ENCODE measurements around the gene ADPRH.
A peak's percentile ranks its signal among the peaks of the same experiment; 100 is the strongest.

Gene ADPRH

DNA sequence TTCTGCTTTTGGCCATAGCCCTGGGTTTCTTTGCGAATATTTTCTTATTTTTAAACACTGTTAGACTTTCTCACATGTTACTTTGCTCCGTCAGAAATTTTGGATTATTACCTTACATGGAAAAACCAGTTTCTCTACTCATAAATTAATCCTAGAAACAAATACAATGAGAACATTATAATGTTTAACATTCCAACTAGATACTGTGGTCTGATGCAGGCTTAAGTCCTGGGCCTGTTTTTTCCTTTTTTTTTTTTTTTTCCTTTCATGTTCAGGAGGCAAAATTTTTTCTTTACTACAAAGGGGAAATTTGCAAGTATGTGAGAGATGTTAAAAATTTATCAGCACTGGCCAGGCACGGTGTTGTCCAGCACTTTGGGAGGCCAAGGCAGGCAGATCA lies 52.2 kb downstream of the ADPRH start:
- no peak for DNase-seq

GRCh38 chr3:119632216-119632615 lies 52.9 kb downstream of the ADPRH start:
- DNase-seq = no peak

DNA sequence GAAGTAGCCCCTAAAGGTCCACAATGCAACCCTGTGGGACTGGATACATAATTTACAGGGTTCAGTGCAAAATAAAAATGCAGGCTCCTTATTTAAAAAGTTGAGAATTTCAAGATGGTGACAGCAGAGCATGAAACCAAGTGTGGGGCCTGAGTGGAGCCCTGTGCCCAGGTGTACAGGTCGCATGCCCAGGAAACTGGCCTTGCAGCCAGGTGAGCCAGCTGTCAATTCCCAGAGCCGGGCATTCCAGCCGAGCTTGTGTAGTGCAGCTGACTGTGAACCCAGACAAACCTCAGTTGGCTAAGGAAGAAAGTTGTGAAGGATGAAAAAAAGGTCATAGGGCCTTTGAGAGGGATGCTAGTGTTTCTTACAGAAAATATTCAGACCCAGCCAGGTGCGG lies 53.5 kb downstream of the ADPRH start:
- no peak for DNase-seq

DNA sequence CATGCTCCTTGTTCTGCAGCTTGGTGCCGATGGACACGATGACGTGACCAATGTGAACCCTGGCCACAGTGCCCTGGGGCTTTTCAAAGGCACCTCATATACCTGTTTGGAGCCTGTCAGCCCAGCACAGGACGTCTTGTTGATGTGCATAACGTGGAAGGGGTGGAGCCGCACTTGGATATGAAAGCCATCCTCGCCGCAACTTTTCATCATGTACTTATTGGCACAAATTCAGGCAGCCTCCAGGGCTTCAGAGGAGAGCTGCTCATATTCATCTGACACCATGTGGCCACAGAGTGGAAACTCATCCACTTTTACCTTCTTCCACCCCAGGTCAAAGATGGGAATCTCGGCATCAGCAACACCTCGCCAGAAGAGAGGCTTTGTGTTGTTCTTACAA lies 56.4 kb downstream of the ADPRH start:
- no peak for DNase-seq

DNA sequence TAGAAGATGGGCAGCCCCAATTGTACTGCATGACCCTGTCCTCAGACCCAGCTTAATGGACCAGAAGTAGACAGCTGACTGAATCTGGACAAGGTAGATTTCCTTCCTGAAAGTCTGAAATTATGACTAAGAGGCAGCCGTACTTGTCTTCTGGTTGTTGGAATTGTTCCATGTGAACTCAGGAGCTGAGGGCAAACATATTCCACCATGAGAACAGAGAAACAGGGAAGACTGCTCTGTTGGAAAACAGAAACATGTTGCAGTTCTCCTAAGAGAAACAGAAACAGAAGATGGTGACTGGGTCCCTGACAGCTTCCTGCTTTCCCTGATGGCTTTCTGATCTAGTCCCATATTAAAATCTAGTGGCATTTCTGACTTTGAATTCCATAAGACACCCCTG lies 57.0 kb downstream of the ADPRH start:
- DNase-seq = no peak

DNA sequence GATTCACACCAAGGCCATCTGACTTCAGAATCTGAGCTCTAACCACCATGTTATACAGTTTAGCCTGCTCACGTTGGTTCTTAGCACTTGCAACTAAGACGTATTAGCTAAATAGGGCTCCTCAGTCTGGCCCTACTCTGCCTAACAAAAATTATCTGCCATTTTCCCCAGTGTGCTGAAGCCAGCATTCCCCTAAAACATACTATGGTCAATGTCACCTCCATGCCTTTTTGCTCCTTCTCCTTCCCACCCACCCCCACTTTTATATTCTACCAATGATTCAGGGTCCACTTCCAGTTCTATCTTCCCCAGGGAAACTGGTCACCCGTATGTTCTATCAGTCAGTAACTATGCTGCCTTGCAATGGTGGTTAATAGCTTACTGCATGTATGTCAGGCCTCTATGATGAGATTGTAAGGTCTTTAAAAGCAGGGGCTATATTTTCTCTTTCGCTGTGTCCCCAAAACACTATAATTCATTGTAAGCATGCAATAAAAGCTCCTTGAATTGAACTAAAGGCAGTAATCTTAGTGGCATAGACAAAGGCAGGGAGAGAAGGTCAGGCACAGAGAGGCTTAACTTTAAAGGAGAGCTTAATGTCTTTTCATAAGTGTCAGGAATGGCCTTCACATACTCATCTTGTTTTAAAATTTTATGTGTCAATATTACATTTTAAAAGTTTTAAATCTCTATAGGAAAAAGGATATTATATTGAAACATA lies 57.8 kb downstream of the ADPRH start:
- no peak for DNase-seq

DNA sequence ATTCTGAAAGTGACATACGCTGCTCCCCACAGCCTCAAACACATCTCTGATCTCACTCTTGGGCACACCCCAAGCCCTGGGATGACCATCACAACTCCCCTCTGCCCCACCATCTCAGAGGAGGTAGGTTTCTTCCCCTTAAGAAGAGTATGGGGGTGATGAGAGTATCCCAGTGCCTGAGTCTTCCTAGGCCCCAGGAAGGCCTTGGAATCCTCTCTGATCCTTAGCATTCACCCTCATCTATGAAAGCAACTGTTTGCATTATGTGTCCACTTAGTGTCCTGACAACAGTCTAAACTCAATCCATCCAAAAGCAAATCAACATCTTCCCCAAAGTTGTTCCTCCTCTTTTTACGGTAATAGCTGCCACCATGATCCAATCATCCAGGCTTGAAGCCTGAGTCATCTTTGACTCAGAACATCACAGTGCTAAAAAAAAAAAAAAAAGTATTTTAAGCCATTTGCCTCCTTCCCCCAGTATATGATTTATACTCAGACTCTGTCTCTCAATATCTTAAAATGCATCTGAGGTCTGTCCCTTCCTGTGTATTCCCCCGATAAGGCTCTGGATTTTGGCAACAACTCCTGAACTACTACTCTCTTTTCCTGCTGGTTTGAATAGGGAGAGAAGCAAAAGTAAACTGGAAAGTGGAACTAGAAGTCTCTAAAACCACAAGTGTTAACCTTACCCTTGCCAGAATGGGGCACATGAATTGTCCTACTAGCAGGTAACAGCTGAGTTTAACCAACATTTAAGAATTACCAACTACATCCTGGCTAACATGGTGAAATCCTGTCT lies 58.6 kb downstream of the ADPRH start:
- peak; percentile 82 for DNase-seq

Data from MV-4-11 (cell line).